Caco-2 (cell line): ENCODE results near the gene TNNI2. TPM values are rescaled to one million over a fixed set of nuclear protein-coding genes. Genes with fewer than 3 reads are reported as not detected.

ENCODE experiments used
- BruUV-seq: library from RNA; stranded (reverse); fragments of 400-500 nt; replicated peaks from 2 replicates; lab custom pipeline; 2021; lab: Mats Ljungman, UMichigan
- CTCF ChIA-PET: fragments of 300-600 bp; sonication (Branson Sonifier 250); formaldehyde crosslinking; loops from one replicate; lab custom pipeline; 2022; ENCODE audit warnings: antibody characterized with exemption; lab: Charles Lee
- POLR2A ChIA-PET: fragments of 300-600 bp; sonication (Branson Sonifier 250); formaldehyde crosslinking; loops from one replicate; lab custom pipeline; 2022; ENCODE audit warnings: antibody characterized with exemption; lab: Charles Lee
- DNase-seq, 2 experiments: peaks; one replicate each; pipeline versions ENCODE4 v3.0.0 to v3.0.0-alpha.2; 2020 to 2022
- H3K27me3 ChIP-seq: replicated peaks from 2 replicates; pipeline ENCODE4 v1.6.0; 2011; ENCODE audit warnings: low read length; ENCODE audit not compliant: control insufficient read depth, insufficient read depth
- H3K36me3 ChIP-seq: 2 replicates; pipeline ENCODE4 v1.5.1; 2011; ENCODE audit warnings: low read length; ENCODE audit not compliant: control insufficient read depth, insufficient read depth
- H3K4me1 ChIP-seq: fragments of 250-450 bp; sonication (Bioruptor Pico); 2 replicates; pipeline ENCODE4 v1.5.1; 2020; ENCODE audit warnings: mild to moderate bottlenecking
- H3K4me3 ChIP-seq: 2 replicates; pipeline ENCODE4 v1.5.1; 2011; ENCODE audit warnings: low read depth, mild to moderate bottlenecking, control low read depth, low read length
- H3K9me3 ChIP-seq: fragments of 250-450 bp; sonication (Bioruptor Pico); 2 replicates; pipeline ENCODE4 v1.5.1; 2020; ENCODE audit warnings: mild to moderate bottlenecking, moderate library complexity
- H3K27ac Mint-ChIP-seq: one replicate; pipeline ENCODE4 v1.8.0; 2022; ENCODE audit warnings: mixed read lengths; ENCODE audit not compliant: unreplicated experiment
- H3K27me3 Mint-ChIP-seq: one replicate; pipeline ENCODE4 v1.8.0; 2022; ENCODE audit warnings: mixed read lengths; ENCODE audit not compliant: insufficient read depth, unreplicated experiment
- H3K36me3 Mint-ChIP-seq: one replicate; pipeline ENCODE4 v1.8.0; 2022; ENCODE audit warnings: mild to moderate bottlenecking, mixed read lengths; ENCODE audit not compliant: insufficient read depth, unreplicated experiment
- H3K4me1 Mint-ChIP-seq: one replicate; pipeline ENCODE4 v1.8.0; 2022; ENCODE audit warnings: low read depth, mixed read lengths; ENCODE audit not compliant: unreplicated experiment
- H3K4me3 Mint-ChIP-seq: one replicate; pipeline ENCODE4 v1.8.0; 2022; ENCODE audit warnings: mild to moderate bottlenecking, moderate library complexity, mixed read lengths; ENCODE audit not compliant: unreplicated experiment
- H3K9me3 Mint-ChIP-seq: one replicate; pipeline ENCODE4 v1.8.0; 2022; ENCODE audit warnings: mixed read lengths; ENCODE audit not compliant: unreplicated experiment
- intact Hi-C: fragments of 100-400 bp; cut with micrococcal nuclease; formaldehyde crosslinking; loops from one replicate; pipeline ENCODE4 v1.10.0; 2022; ENCODE audit not compliant: unreplicated experiment
- total RNA-seq: library from RNA; stranded (reverse); gene quantifications from 2 replicates; pipeline ENCODE4 v1.2.3, GENCODE V29; 2022
- TF ChIP-seq, protein P1 (sequence below), 2 experiments: fragments of 200-600 bp in 1 of 2; IDR thresholded peaks; 1 replicate in 1 of 2; 2 replicates in 1 of 2; pipeline versions ENCODE4 v1.5.1 to v1.8.0; 2011 to 2022; ENCODE audit warnings: antibody characterized with exemption in 1 of 2, control low read depth in 1 of 2, inconsistent platforms in 1 of 2, low read depth in 1 of 2, low read length in 1 of 2, mild to moderate bottlenecking in 1 of 2, moderate library complexity in 1 of 2; ENCODE audit not compliant: insufficient read depth in 1 of 2, severe bottlenecking in 1 of 2, unreplicated experiment in 1 of 2

Gene TNNI2
- total RNA-seq, 1 experiment from 2014 or later: 8.6 TPM

DNA sequence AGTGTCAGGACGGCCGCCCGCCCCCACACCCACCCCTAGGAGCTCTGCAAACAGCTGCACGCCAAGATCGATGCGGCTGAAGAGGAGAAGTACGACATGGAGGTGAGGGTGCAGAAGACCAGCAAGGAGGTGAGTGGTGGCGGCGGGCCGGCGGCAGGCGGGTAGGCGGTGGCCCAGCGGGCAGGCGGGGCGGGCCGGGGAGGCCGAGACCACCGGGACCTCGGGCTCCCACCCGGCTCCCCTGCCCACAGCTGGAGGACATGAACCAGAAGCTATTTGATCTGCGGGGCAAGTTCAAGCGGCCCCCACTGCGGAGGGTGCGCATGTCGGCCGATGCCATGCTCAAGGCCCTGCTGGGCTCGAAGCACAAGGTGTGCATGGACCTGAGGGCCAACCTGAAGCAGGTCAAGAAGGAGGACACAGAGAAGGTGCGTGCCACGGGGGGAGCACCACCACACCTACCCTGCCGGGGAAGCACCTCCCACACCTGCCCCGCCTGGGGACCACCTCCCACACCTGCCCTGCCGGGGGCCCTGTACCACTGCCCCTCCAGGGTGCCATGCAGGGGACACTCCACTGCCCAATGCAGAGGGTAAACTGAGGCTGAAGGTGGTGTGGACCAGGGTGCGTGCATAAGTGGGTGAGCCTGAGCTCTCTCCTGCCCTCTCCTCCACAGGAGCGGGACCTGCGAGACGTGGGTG lies 2.1 kb downstream of the TNNI2 start:
- intact Hi-C loops: no loop called here
- Mint-ChIP-seq H3K9me3 (no peaks in the 10 kb centered on the region), H3K4me1 (peaks cover 11% of the 10 kb centered on the region), H3K36me3 (peaks cover 6% of the 10 kb centered on the region), H3K27me3 (no peaks in the 10 kb centered on the region), H3K27ac (no peak overlapping the region), H3K4me3 (no peak overlapping the region)
- BruUV-seq: no TSS peak
- H3K36me3 ChIP-seq: no peaks in the 10 kb centered on the region
- no peak overlapping the region for H3K4me3 ChIP-seq
- DNase-seq: no peak
- peaks cover 19% of the 10 kb centered on the region for H3K4me1 ChIP-seq
- ChIA-PET POLR2A (no interaction called here), CTCF (interaction anchor here (0.6 to 0.9 kb wide), 2 partner anchors 311 to 331 kb away, joined by 3 read pairs; no protein-coding TSS in a partner anchor)
- no peaks in the 10 kb centered on the region for H3K27me3 ChIP-seq
- no peaks in the 10 kb centered on the region for H3K9me3 ChIP-seq
- TF ChIP-seq, protein P1, sequence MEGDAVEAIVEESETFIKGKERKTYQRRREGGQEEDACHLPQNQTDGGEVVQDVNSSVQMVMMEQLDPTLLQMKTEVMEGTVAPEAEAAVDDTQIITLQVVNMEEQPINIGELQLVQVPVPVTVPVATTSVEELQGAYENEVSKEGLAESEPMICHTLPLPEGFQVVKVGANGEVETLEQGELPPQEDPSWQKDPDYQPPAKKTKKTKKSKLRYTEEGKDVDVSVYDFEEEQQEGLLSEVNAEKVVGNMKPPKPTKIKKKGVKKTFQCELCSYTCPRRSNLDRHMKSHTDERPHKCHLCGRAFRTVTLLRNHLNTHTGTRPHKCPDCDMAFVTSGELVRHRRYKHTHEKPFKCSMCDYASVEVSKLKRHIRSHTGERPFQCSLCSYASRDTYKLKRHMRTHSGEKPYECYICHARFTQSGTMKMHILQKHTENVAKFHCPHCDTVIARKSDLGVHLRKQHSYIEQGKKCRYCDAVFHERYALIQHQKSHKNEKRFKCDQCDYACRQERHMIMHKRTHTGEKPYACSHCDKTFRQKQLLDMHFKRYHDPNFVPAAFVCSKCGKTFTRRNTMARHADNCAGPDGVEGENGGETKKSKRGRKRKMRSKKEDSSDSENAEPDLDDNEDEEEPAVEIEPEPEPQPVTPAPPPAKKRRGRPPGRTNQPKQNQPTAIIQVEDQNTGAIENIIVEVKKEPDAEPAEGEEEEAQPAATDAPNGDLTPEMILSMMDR (IDR thresholded peaks at IDR 0.05; ENCODE audit: insufficient read depth in 1 of 2, low read depth in 1 of 2, low read length in 1 of 2, severe bottlenecking in 1 of 2, unreplicated experiment in 1 of 2): no peak

DNA sequence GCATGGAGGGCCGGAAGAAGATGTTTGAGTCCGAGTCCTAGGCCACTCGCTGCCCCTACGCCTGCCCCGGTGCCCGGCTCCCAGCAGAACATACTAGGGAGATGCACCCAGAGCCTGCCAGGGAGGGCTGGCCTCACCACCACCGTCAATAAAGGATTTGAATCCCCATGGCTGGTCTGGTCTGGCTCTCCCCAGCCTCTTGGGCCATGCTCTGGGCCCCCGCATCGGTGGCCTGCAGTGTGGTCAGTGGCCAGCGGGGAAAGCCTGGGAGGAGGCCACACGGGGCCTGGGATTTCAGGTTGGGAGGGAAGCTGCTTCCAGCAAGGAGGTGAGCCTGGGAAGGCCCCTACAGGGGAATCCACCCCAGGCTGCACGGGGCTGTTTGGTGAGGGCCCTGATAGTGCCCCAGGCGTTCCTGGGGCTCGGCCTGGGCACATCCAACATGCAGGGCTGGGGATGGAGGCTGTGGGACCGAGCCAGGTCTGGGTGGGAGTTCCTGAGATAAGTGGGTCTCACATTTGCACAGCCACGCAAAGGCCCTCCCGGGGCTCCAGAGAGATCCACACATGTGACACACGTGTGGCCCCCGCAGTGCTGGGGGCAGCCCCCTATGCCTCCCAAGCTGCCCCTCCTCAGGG lies 2.8 kb downstream of the TNNI2 start:
- H3K4me1 ChIP-seq: peaks cover 18% of the 10 kb centered on the region

More for the DNA sequence above, 2.8 kb downstream of the TNNI2 start:
- POLR2A ChIA-PET: no interaction called here
- no peaks in the 10 kb centered on the region for H3K9me3 ChIP-seq
- DNase-seq: no peak
- Mint-ChIP-seq H3K36me3 (peaks cover 6% of the 10 kb centered on the region), H3K27ac (no peak overlapping the region), H3K4me3 (no peak overlapping the region), H3K4me1 (peaks cover 11% of the 10 kb centered on the region), H3K27me3 (no peaks in the 10 kb centered on the region), H3K9me3 (no peaks in the 10 kb centered on the region)
- intact Hi-C loops: no loop called here
- CTCF ChIA-PET: interaction anchor here (0.9 kb wide), 1 partner anchor 311 kb away, joined by 3 read pairs; no protein-coding TSS in a partner anchor
- H3K4me3 ChIP-seq: no peak overlapping the region
- BruUV-seq: no TSS peak
- H3K36me3 ChIP-seq: no peaks in the 10 kb centered on the region
- H3K27me3 ChIP-seq: no peaks in the 10 kb centered on the region
- TF ChIP-seq, protein P1 (IDR thresholded peaks at IDR 0.05; ENCODE audit: insufficient read depth in 1 of 2, low read depth in 1 of 2, low read length in 1 of 2, severe bottlenecking in 1 of 2, unreplicated experiment in 1 of 2): no peak
